NT2/D1 (cell line): ENCODE measurements around the gene SMOC2.

ENCODE experiments used
- SUZ12 ChIP-seq: IDR thresholded peaks from 2 replicates; pipeline ENCODE4 v1.6.1; 2011; ENCODE audit not compliant: insufficient read length, insufficient read depth; ENCODE audit errors: extremely low read depth
- YY1 ChIP-seq: IDR thresholded peaks from 2 replicates; pipeline ENCODE4 v1.6.1; 2011; ENCODE audit not compliant: insufficient read length, insufficient read depth
- ZNF274 ChIP-seq: IDR thresholded peaks from 2 replicates; pipeline ENCODE4 v1.6.1; 2011; ENCODE audit warnings: mild to moderate bottlenecking, low read depth, low read length

- TF ChIP-seq ZNF274 (no peak), YY1 (no peak), SUZ12 (no peak)
Measured at GRCh38 chr6:168469521-168469920, 28.5 kb downstream of the SMOC2 start.
